A549 (cell line): ENCODE results near the gene MAU2. TPM values are rescaled to one million over a fixed set of nuclear protein-coding genes. Genes with fewer than 3 reads are reported as not detected.

ENCODE experiments used
- ATAC-seq, 2 experiments: fragments of 200-7000 bp in 1 of 2; fragments of >200 bp in 1 of 2; cut with Nextera tagmentation in 1 of 2; cut with Tn5 transposase in 1 of 2; 3 replicates each; pipeline versions ENCODE4 v1.8.0 to v1.9.1; 2018 to 2020; ENCODE audit warnings: mild to moderate bottlenecking in 1 of 2, moderate library complexity in 1 of 2
- CTCF ChIA-PET: fragments of 300-600 bp; sonication (Branson Sonifier 250); formaldehyde crosslinking; extraction: SDS; loops from one replicate; lab custom pipeline; 2021; ENCODE audit warnings: antibody characterized with exemption, inconsistent platforms; lab: Yijun Ruan, JAX
- POLR2A ChIA-PET: fragments of 350-600 bp; formaldehyde crosslinking; extraction: SDS; loops from one replicate; lab custom pipeline; 2021; ENCODE audit warnings: antibody characterized with exemption, inconsistent platforms; lab: Yijun Ruan, JAX
- DNase-seq, 2 experiments: peaks; one replicate each; pipeline versions ENCODE4 v3.0.0 to v3.0.0-alpha.2; 2011 to 2016; ENCODE audit warnings: low read depth in 1 of 2, low spot score in 1 of 2
- FAIRE-seq: peaks from 2 replicates; lab custom pipeline; 2011; peaks lifted over from hg19 to GRCh38; lab: Jason Lieb, UNC
- H3K27ac ChIP-seq, 2 experiments: fragments of >200 bp; sonication (Bioruptor Twin); formaldehyde crosslinking; 3 replicates each; pipeline ENCODE4 v1.5.1; 2016 to 2017
- H3K4me1 ChIP-seq: fragments of >200 bp; sonication (Bioruptor Twin); formaldehyde crosslinking; 3 replicates; pipeline ENCODE4 v1.6.1; 2016
- H3K4me2 ChIP-seq: fragments of >200 bp; sonication (Bioruptor Twin); formaldehyde crosslinking; 3 replicates; pipeline ENCODE4 v1.6.1; 2016
- H3K4me3 ChIP-seq: fragments of >200 bp; sonication (Bioruptor Twin); formaldehyde crosslinking; 3 replicates; pipeline ENCODE4 v1.5.1; 2016
- H3K9me3 ChIP-seq: fragments of >200 bp; sonication (Bioruptor Twin); formaldehyde crosslinking; 3 replicates; pipeline ENCODE4 v1.6.1; 2016
- CBX2 ChIP-seq: fragments of 200-600 bp; sonication (generic); IDR thresholded peaks from 2 replicates; pipeline ENCODE4 v1.6.1; 2016; ENCODE audit warnings: low read depth, mild to moderate bottlenecking, borderline replicate concordance
- CEBPB ChIP-seq, 2 experiments: fragments of >200 bp in 1 of 2; sonication (Bioruptor Twin) in 1 of 2; formaldehyde crosslinking in 1 of 2; IDR thresholded peaks; 2 replicates each; pipeline ENCODE4 v1.6.1; 2012 to 2016
- CHD2 ChIP-seq: fragments of 150-350 bp; IDR thresholded peaks from 2 replicates; pipeline ENCODE4 v1.6.1; 2014; ENCODE audit warnings: low read length; ENCODE audit not compliant: partially characterized antibody
- CHD4 ChIP-seq: fragments of 200-600 bp; sonication (generic); IDR thresholded peaks from 2 replicates; pipeline ENCODE4 v1.6.1; 2016; ENCODE audit warnings: antibody characterized with exemption, mild to moderate bottlenecking, borderline replicate concordance
- EHMT2 ChIP-seq: fragments of 200-600 bp; sonication (generic); IDR thresholded peaks from 2 replicates; pipeline ENCODE4 v1.6.1; 2016; ENCODE audit warnings: antibody characterized with exemption, low read depth, mild to moderate bottlenecking, moderate library complexity
- EP300 ChIP-seq, 2 experiments: fragments of >200 bp; sonication (Bioruptor Twin); formaldehyde crosslinking; IDR thresholded peaks; 2 replicates in 1 of 2; 3 replicates in 1 of 2; pipeline ENCODE4 v1.6.1; 2016 to 2017
- ESRRA ChIP-seq: fragments of 150-350 bp; IDR thresholded peaks from 2 replicates; pipeline ENCODE4 v1.6.1; 2014; ENCODE audit warnings: mild to moderate bottlenecking, low read length, borderline replicate concordance
- FOSL2 ChIP-seq, 2 experiments: fragments of 450-650 bp in 1 of 2; fragments of >200 bp in 1 of 2; sonication (Bioruptor Twin) in 1 of 2; formaldehyde crosslinking; IDR thresholded peaks; 2 replicates each; pipeline versions ENCODE4 v1.5.0 to v1.6.1; 2016 to 2020; ENCODE audit warnings: mild to moderate bottlenecking in 1 of 2, moderate library complexity in 1 of 2
- HEYL ChIP-seq: fragments of 250-450 bp; sonication (Bioruptor Pico); IDR thresholded peaks from 2 replicates; pipeline ENCODE4 v1.8.0; 2021; ENCODE audit warnings: mild to moderate bottlenecking, moderate library complexity
- HOXB5 ChIP-seq: fragments of 250-450 bp; sonication (Bioruptor Pico); IDR thresholded peaks from 2 replicates; pipeline ENCODE4 v1.5.0; 2020; ENCODE audit warnings: mild to moderate bottlenecking, moderate library complexity
- MAZ ChIP-seq: fragments of 150-350 bp; IDR thresholded peaks from 2 replicates; pipeline ENCODE4 v1.6.1; 2014; ENCODE audit warnings: antibody characterized with exemption, low read depth, low read length, borderline replicate concordance
- MYC ChIP-seq: IDR thresholded peaks from 2 replicates; pipeline ENCODE4 v1.6.1; 2012; ENCODE audit warnings: mild to moderate bottlenecking, inconsistent platforms, low read length, improper control_type of control experiment, borderline replicate concordance
- NPAS2 ChIP-seq: fragments of 250-450 bp; sonication (Bioruptor Pico); IDR thresholded peaks from 2 replicates; pipeline ENCODE4 v1.8.0; 2022; ENCODE audit warnings: mild to moderate bottlenecking, moderate library complexity, borderline replicate concordance
- POLR2AphosphoS2 ChIP-seq: conservative IDR thresholded peaks from 2 replicates; pipeline ENCODE4 v1.6.1; 2012; ENCODE audit warnings: low read length, improper control_type of control experiment, inconsistent platforms
- RARB ChIP-seq: fragments of 250-450 bp; sonication (Bioruptor Pico); IDR thresholded peaks from 2 replicates; pipeline ENCODE4 v1.8.0; 2021; ENCODE audit warnings: mild to moderate bottlenecking, moderate library complexity
- RNF2 ChIP-seq: fragments of 200-600 bp; sonication (generic); IDR thresholded peaks from 2 replicates; pipeline ENCODE4 v1.6.1; 2016; ENCODE audit warnings: low read depth, mild to moderate bottlenecking, antibody characterized with exemption, moderate library complexity, borderline replicate concordance
- SMC3 ChIP-seq: fragments of >200 bp; sonication (Bioruptor Twin); formaldehyde crosslinking; IDR thresholded peaks from 3 replicates; pipeline ENCODE4 v1.6.1; 2018; ENCODE audit warnings: inconsistent platforms
- TP53 ChIP-seq: fragments of 250-450 bp; sonication (Bioruptor Pico); IDR thresholded peaks from 2 replicates; pipeline ENCODE4 v1.5.0; 2021; ENCODE audit warnings: mild to moderate bottlenecking, moderate library complexity
- ZFP36 ChIP-seq: fragments of 450-650 bp; IDR thresholded peaks from 2 replicates; pipeline ENCODE4 v1.6.1; 2014; ENCODE audit warnings: borderline replicate concordance; ENCODE audit not compliant: partially characterized antibody
- ZNF302 ChIP-seq: fragments of 250-450 bp; sonication (Bioruptor Pico); IDR thresholded peaks from 2 replicates; pipeline ENCODE4 v1.9.0; 2021; ENCODE audit warnings: inconsistent platforms, mild to moderate bottlenecking, moderate library complexity
- ZSCAN20 ChIP-seq: fragments of 250-450 bp; sonication (Bioruptor Pico); IDR thresholded peaks from 2 replicates; pipeline ENCODE4 v1.8.0; 2022; ENCODE audit warnings: mild to moderate bottlenecking, moderate library complexity
- WGBS: methylation state at CpG from one replicate; pipeline ENCODE4 v1.1.6; 2017; ENCODE audit errors: missing lambda C conversion rate; 5-methylcytosine and 5-hydroxymethylcytosine counted together
- polyA plus RNA-seq, 4 experiments: library from polyadenylated mRNA; depleted of rRNA in 3 of 4; stranded (reverse); fragments of >200 nt; fragmentation: RNase III in 1 of 4; extraction: RNeasy Plus Mini Kit Qiagen cat#74134 plus additional on column Dnase treatment in 1 of 4; gene quantifications; 2 replicates in 3 of 4; 3 replicates in 1 of 4; pipeline ENCODE4 v1.2.3, GENCODE V29; 2011 to 2017
- TF ChIP-seq, protein P1 (sequence below): IDR thresholded peaks from 2 replicates; pipeline ENCODE4 v1.6.1; 2012
- TF ChIP-seq, protein P2 (sequence below): fragments of >200 bp; sonication (Bioruptor Twin); formaldehyde crosslinking; IDR thresholded peaks from 2 replicates; pipeline ENCODE4 v1.6.1; 2016
- TF ChIP-seq, protein P3 (sequence below): IDR thresholded peaks from 2 replicates; pipeline ENCODE4 v1.6.1; 2012
- TF ChIP-seq, protein P4 (sequence below): fragments of 150-350 bp; IDR thresholded peaks from 2 replicates; pipeline ENCODE4 v1.6.1; 2014; ENCODE audit warnings: low read depth, mild to moderate bottlenecking, low read length

MAU2 gene
- polyA plus RNA-seq, 2 of the 4 experiments (the other 2 are of a cell fraction), result 8.5 to 11.5 TPM

DNA sequence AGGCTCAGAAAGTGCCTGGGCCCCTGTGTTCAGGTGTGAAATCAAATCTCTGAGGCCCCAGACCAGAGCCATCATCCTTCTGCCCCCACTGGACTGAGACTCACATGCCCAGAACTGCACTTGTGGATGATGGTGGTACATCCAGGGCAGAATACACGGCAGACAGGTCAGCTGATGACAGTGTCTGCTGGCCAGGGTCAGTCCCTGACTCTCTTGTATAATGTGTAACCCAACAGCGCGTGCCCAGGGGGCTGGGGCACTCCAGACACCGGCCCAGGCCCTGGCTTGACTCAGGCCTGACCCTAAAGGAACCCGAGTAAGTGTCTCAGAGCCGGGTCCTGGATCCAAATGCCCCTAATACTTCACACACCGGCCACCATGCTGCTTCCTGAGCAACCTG, 47.5 kb downstream of the MAU2 start:
- Histone ChIP-seq H3K4me1 (peaks cover 19% of the 10 kb centered on the region; the same call in 2 of the 3 replicates), H3K9me3 (no peaks in the 10 kb centered on the region)
- peak in 1 of 2 experiments; percentile 55; a peak in 1 of 6 replicates for ATAC-seq
- TF ChIP-seq ZNF302 (CRISPR knock-in tag), result no peak
- no peak for TF ChIP-seq CHD4
- TF ChIP-seq, all 56 proteins: peak for 0
- ChIA-PET CTCF (interaction anchor here (0.9 to 7.0 kb wide), 5 partner anchors 11 to 123 kb away, joined by 3 to 53 read pairs (median 12); no protein-coding TSS in a partner anchor), POLR2A (no interaction called here)
- no peak overlapping the region for H3K4me2 ChIP-seq
- H3K4me3 ChIP-seq, result no peak overlapping the region
- 80% methylated on average over 6 of the region's 7 CpGs for WGBS
- H3K27ac ChIP-seq, result no peak overlapping the region
- FAIRE-seq (no peak), DNase-seq (no peak)

DNA sequence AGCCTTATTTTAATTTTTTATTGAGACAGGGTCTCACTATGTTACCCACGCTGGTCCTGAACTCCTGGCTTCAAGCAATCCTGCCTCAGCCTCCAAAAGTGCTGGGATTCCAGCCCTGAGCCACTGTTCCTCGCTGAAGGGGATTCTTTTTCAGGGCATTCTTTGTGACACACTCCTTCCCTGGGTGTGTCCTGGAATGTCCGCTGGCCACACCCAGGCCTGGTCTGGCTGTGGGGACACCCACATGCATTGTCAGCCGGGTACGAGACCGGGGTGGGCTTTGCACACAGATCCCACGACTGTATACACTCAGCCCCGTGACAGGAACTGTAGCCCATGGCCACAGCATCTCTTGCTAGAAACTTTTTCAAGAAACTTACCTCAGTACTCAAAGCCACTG, 50.4 kb downstream of the MAU2 start:
- Histone ChIP-seq H3K4me3 (no peak overlapping the region), H3K4me2 (peak overlapping the region; percentile 14; the same call in 2 of the 3 replicates), H3K27ac (peak overlapping the region in 1 of 2 experiments; percentile 38; a peak in 1 of 6 replicates), H3K9me3 (no peaks in the 10 kb centered on the region), H3K4me1 (peaks cover 16% of the 10 kb centered on the region; the same call in 2 of the 3 replicates)
- TF ChIP-seq, protein P1, sequence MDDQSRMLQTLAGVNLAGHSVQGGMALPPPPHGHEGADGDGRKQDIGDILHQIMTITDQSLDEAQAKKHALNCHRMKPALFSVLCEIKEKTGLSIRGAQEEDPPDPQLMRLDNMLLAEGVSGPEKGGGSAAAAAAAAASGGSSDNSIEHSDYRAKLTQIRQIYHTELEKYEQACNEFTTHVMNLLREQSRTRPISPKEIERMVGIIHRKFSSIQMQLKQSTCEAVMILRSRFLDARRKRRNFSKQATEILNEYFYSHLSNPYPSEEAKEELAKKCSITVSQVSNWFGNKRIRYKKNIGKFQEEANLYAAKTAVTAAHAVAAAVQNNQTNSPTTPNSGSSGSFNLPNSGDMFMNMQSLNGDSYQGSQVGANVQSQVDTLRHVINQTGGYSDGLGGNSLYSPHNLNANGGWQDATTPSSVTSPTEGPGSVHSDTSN, result no peak
- TF ChIP-seq, protein P2, sequence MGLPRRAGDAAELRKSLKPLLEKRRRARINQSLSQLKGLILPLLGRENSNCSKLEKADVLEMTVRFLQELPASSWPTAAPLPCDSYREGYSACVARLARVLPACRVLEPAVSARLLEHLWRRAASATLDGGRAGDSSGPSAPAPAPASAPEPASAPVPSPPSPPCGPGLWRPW, result no peak
- no peak for TF ChIP-seq SMC3
- no peak for TF ChIP-seq CHD2
- no peak for TF ChIP-seq MAZ
- no peak for TF ChIP-seq ZFP36
- TF ChIP-seq ZSCAN20 (CRISPR knock-in tag), result no peak
- TF ChIP-seq NPAS2 (CRISPR knock-in tag), result no peak
- no peak for TF ChIP-seq EHMT2
- no peak for TF ChIP-seq RNF2
- TF ChIP-seq MYC, result no peak
- TF ChIP-seq, protein P3, sequence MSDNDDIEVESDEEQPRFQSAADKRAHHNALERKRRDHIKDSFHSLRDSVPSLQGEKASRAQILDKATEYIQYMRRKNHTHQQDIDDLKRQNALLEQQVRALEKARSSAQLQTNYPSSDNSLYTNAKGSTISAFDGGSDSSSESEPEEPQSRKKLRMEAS, result no peak
- no peak for TF ChIP-seq TP53 (CRISPR knock-in tag)
- TF ChIP-seq, protein P4, sequence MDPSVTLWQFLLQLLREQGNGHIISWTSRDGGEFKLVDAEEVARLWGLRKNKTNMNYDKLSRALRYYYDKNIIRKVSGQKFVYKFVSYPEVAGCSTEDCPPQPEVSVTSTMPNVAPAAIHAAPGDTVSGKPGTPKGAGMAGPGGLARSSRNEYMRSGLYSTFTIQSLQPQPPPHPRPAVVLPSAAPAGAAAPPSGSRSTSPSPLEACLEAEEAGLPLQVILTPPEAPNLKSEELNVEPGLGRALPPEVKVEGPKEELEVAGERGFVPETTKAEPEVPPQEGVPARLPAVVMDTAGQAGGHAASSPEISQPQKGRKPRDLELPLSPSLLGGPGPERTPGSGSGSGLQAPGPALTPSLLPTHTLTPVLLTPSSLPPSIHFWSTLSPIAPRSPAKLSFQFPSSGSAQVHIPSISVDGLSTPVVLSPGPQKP, result no peak
- TF ChIP-seq EP300 (IDR thresholded peaks at IDR 0.05), result no peak
- DNase-seq (peak in 1 of 2 experiments; percentile 51), ATAC-seq (peak in 1 of 2 experiments; percentile 25; a peak in 2 of 6 replicates), FAIRE-seq (no peak)
- POLR2A ChIA-PET, result no interaction called here
- WGBS, result 40% methylated on average over 7 of the region's 8 CpGs
- CTCF ChIA-PET, result interaction anchor here (0.6 to 1.9 kb wide), 2 partner anchors 31 to 119 kb away, joined by 3 to 6 read pairs; no protein-coding TSS in a partner anchor

DNA sequence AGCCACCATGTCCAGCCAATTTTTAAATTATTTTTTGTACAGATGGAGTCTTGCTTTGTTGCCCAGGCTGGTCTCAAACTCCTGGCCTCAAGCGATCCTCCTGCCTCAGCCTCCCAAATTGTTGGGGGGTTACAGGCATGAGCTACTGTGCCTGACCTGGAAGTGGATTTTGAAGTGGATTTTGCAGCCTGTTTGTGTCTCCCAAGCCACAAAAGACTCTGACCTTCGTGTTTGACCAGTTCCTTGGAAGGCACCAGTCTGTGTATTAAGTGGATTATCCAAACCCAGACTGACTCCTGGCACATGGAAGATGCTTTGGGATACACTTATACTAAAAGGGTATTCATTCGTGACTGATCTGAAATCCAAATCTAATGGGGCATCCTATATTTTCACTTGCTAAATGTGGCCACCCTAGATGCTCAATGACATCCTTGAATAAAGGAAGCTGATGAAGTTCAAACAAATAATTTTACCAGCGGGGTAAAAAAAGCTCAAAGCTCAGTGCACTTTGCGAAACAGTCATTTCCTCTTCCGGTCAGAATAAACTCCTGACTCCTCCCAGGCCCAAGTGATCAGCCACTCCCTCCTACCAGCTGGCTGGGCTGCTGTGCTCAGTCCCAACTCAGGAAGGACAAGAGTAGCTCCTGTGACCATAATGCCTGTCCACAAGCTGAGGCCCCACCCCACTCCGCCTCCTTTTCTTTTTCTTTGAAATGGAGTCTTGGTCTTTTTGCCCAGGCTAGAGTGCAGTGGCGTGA, 52.2 kb downstream of the MAU2 start:
- Histone ChIP-seq H3K9me3 (no peaks in the 10 kb centered on the region), H3K4me1 (peaks cover 18% of the 10 kb centered on the region), H3K27ac (peak overlapping the region in 1 of 2 experiments; percentile 45; a peak in 3 of 6 replicates), H3K4me3 (no peak overlapping the region), H3K4me2 (peak overlapping the region; percentile 32; the same call in 2 of the 3 replicates)
- ATAC-seq (peak; percentile 70 to 79; a peak in 4 of 6 replicates), DNase-seq (peak; percentile 8 to 61), FAIRE-seq (no peak)
- 67% methylated on average over 8 of the region's 8 CpGs for WGBS
- ChIA-PET CTCF (interaction anchor here (1.5 to 1.7 kb wide), 2 partner anchors 11 to 118 kb away, joined by 5 to 7 read pairs; no protein-coding TSS in a partner anchor), POLR2A (interaction anchor here (0.6 to 1.3 kb wide), 2 partner anchors 12 to 140 kb away, joined by 3 to 4 read pairs; no protein-coding TSS in a partner anchor)
- no peak for TF ChIP-seq CEBPB (IDR thresholded peaks at IDR 0.05)
- TF ChIP-seq, protein P3, result no peak
- no peak for TF ChIP-seq ESRRA
- no peak for TF ChIP-seq RARB
- no peak for TF ChIP-seq CHD2
- TF ChIP-seq CBX2, result no peak
- TF ChIP-seq HEYL, result no peak
- TF ChIP-seq POLR2AphosphoS2, result no peak
- no peak for TF ChIP-seq FOSL2 (IDR thresholded peaks at IDR 0.05)
- TF ChIP-seq FOSL2 (CRISPR knock-in tag; IDR thresholded peaks at IDR 0.05), result no peak
- no peak for TF ChIP-seq EHMT2
- TF ChIP-seq HOXB5 (CRISPR knock-in tag), result no peak
